ENCODE measurements around the gene KLHL29. TPM values are rescaled to one million over a fixed set of nuclear protein-coding genes. Genes with fewer than 3 reads are reported as not detected.

The KLHL29 gene
- total RNA-seq, 4 donors from 2014 or later, result 2.2 to 3.3 (median 2.7) TPM

GRCh38 chr2:23553561-23553960 is 168.6 kb downstream of the KLHL29 start:
- TF ChIP-seq POLR2A (IDR thresholded peaks at IDR 0.05) (no peak), CTCF (IDR thresholded peaks at IDR 0.05) (no peak)
- intact Hi-C loops (cut with DNase I), result no loop called here
- Histone ChIP-seq H3K4me3 (replicated peaks in 1 of 3) (no peak overlapping the region), H3K9me3 (no peaks in the 10 kb centered on the region), H3K27ac (peak overlapping the region in 2 of 3 donors; percentile 10 to 33), H3K36me3 (no peaks in the 10 kb centered on the region), H3K4me1 (peaks cover 0 to 4% of the 10 kb centered on the region in 2 donors), H3K27me3 (no peaks in the 10 kb centered on the region)
- DNase-seq, result no peak
- WGBS, 2 donors, result 82 to 91% methylated on average over 10 of the region's 10 CpGs

- no peak for TF ChIP-seq POLR2A (IDR thresholded peaks at IDR 0.05)
- TF ChIP-seq CTCF (IDR thresholded peaks at IDR 0.05), result no peak
- H3K4me1 ChIP-seq, result peaks cover 0 to 4% of the 10 kb centered on the region in 2 donors
- H3K27ac ChIP-seq, result peak overlapping the region in 2 of 3 donors; percentile 10 to 33
- no peak overlapping the region for H3K4me3 ChIP-seq (replicated peaks in 1 of 3)
- DNase-seq, result no peak
- H3K27me3 ChIP-seq, result no peaks in the 10 kb centered on the region
- H3K9me3 ChIP-seq, result no peaks in the 10 kb centered on the region
- 80 to 84% methylated on average over 23 to 24 of the region's 24 CpGs for WGBS, 2 donors
- intact Hi-C loops (cut with DNase I), result no loop called here
- H3K36me3 ChIP-seq, result no peaks in the 10 kb centered on the region
Measured at GRCh38 chr2:23554054-23554697, 169.2 kb downstream of the KLHL29 start.

GRCh38 chr2:23555944-23556343 is 171.0 kb downstream of the KLHL29 start:
- H3K27ac ChIP-seq, result no peak overlapping the region
- WGBS, 2 donors, result 92 to 96% methylated on average over 6 to 11 of the region's 11 CpGs

GRCh38 chr2:23556929-23557328 is 171.9 kb downstream of the KLHL29 start:
- intact Hi-C loops (cut with DNase I), result no loop called here
- no peaks in the 10 kb centered on the region for H3K9me3 ChIP-seq
- no peak overlapping the region for H3K4me3 ChIP-seq (replicated peaks in 1 of 3)
- TF ChIP-seq CTCF (IDR thresholded peaks at IDR 0.05), result no peak
- no peak for TF ChIP-seq POLR2A (IDR thresholded peaks at IDR 0.05)
- no peaks in the 10 kb centered on the region for H3K27me3 ChIP-seq
- DNase-seq, result no peak
- no peak overlapping the region for H3K27ac ChIP-seq
- no peaks in the 10 kb centered on the region for H3K36me3 ChIP-seq
- 63 to 72% methylated on average over 8 to 9 of the region's 9 CpGs for WGBS, 2 donors
- H3K4me1 ChIP-seq, result no peaks in the 10 kb centered on the region

More at GRCh38 chr2:23555944-23556343, 171.0 kb downstream of the KLHL29 start:
- Histone ChIP-seq H3K36me3 (no peaks in the 10 kb centered on the region), H3K4me1 (no peaks in the 10 kb centered on the region), H3K9me3 (no peaks in the 10 kb centered on the region), H3K27me3 (no peaks in the 10 kb centered on the region), H3K4me3 (replicated peaks in 1 of 3) (no peak overlapping the region)
- intact Hi-C loops (cut with DNase I), result no loop called here
- TF ChIP-seq CTCF (IDR thresholded peaks at IDR 0.05) (no peak), POLR2A (IDR thresholded peaks at IDR 0.05) (no peak)
- DNase-seq, result no peak

GRCh38 chr2:23557455-23557854 is 172.5 kb downstream of the KLHL29 start:
- no peaks in the 10 kb centered on the region for H3K36me3 ChIP-seq
- 91 to 95% methylated on average over 7 to 9 of the region's 9 CpGs for WGBS, 2 donors
- H3K4me1 ChIP-seq, result no peaks in the 10 kb centered on the region
- H3K9me3 ChIP-seq, result no peaks in the 10 kb centered on the region
- H3K4me3 ChIP-seq (replicated peaks in 1 of 3), result no peak overlapping the region
- intact Hi-C loops (cut with DNase I), result no loop called here
- no peaks in the 10 kb centered on the region for H3K27me3 ChIP-seq
- TF ChIP-seq POLR2A (IDR thresholded peaks at IDR 0.05) (no peak), CTCF (IDR thresholded peaks at IDR 0.05) (no peak)
- no peak overlapping the region for H3K27ac ChIP-seq
- no peak for DNase-seq

Data from thyroid gland (tissue), 4 donors.